Lung microvascular endothelial cell (primary cell): Measurements from ENCODE around the gene METTL4. TPM values are rescaled to one million over a fixed set of nuclear protein-coding genes. Genes with fewer than 3 reads are reported as not detected.

Experiments used
- DNase-seq, 2 donors: peaks; one replicate each; pipeline versions ENCODE4 v3.0.0 to v3.0.0-alpha.2; 2010; ENCODE audit warnings: low read depth in 2 of 2
- total RNA-seq: library from RNA; depleted of rRNA; stranded (reverse); fragments of >200 nt; gene quantifications from 2 replicates; pipeline ENCODE4 v1.2.1, GENCODE V29; 2014

The METTL4 gene
- total RNA-seq, 1 donor from 2014 or later, result 9.1 TPM

- no peak for DNase-seq
Measured at GRCh38 chr18:2518473-2518872, 52.8 kb downstream of the METTL4 start.

GRCh38 chr18:2515908-2516625 is 55.2 kb downstream of the METTL4 start:
- DNase-seq, result peak; percentile 95 to 99

- DNase-seq, result peak; percentile 77 to 94
Measured at GRCh38 chr18:2515171-2515787, 56.0 kb downstream of the METTL4 start.

- DNase-seq, result no peak
Measured at GRCh38 chr18:2513616-2514015, 57.7 kb downstream of the METTL4 start.

GRCh38 chr18:2512059-2512458 is 59.2 kb downstream of the METTL4 start:
- DNase-seq, result no peak

- DNase-seq, result no peak
Measured at GRCh38 chr18:2511451-2511850, 59.9 kb downstream of the METTL4 start.

GRCh38 chr18:2510416-2510815 is 60.9 kb downstream of the METTL4 start:
- no peak for DNase-seq

- DNase-seq, result no peak
Measured at GRCh38 chr18:2508678-2509077, 62.6 kb downstream of the METTL4 start.

GRCh38 chr18:2508155-2508554 is 63.1 kb downstream of the METTL4 start:
- no peak for DNase-seq

- peak in 1 of 2 donors; percentile 35 for DNase-seq
Measured at GRCh38 chr18:2504642-2505041, 66.7 kb downstream of the METTL4 start.

- no peak for DNase-seq
Measured at GRCh38 chr18:2502880-2503279, 68.4 kb downstream of the METTL4 start.

GRCh38 chr18:2502394-2502793 is 68.9 kb downstream of the METTL4 start:
- no peak for DNase-seq

- no peak for DNase-seq
Measured at GRCh38 chr18:2497797-2498196, 73.5 kb downstream of the METTL4 start.

GRCh38 chr18:2495381-2495780 is 75.9 kb downstream of the METTL4 start:
- DNase-seq, result no peak

- DNase-seq, result peak in 1 of 2 donors; percentile 60
Measured at GRCh38 chr18:2494921-2495320, 76.4 kb downstream of the METTL4 start.

Other genes starting within 250 kb of the METTL4 start
- 3.2 and 13.1 TPM in 2 replicates for gene NDC80, start 52 bp upstream of the METTL4 start, total RNA-seq
- 32.7 and 46.4 TPM in 2 replicates for gene SMCHD1, start 84.2 kb upstream of the METTL4 start, total RNA-seq